PFSK-1 (cell line): ENCODE measurements around the gene HDAC11.

Source experiments
- FOXP2 ChIP-seq: optimal IDR thresholded peaks from 2 replicates; pipeline ENCODE3; 2011; ENCODE audit warnings: borderline replicate concordance, control low read depth, inconsistent platforms; ENCODE audit not compliant: insufficient read depth; ENCODE audit errors: extremely low read length, extremely low read depth
- POLR2AphosphoS5 ChIP-seq: IDR thresholded peaks from 2 replicates; pipeline ENCODE4 v1.6.1; 2012; ENCODE audit warnings: low read depth, mild to moderate bottlenecking, control low read depth, low read length, moderate library complexity
- REST ChIP-seq, 2 experiments: IDR thresholded peaks; 2 replicates each; pipeline versions ENCODE4 v1.6.1 to v1.8.0; 2011 to 2012; ENCODE audit warnings: low read depth in 2 of 2, low read length in 2 of 2, control low read depth in 1 of 2, inconsistent platforms in 1 of 2, mild to moderate bottlenecking in 1 of 2, moderate library complexity in 1 of 2; ENCODE audit not compliant: insufficient read depth in 1 of 2
- SIN3A ChIP-seq: IDR thresholded peaks from 2 replicates; pipeline ENCODE4 v1.6.1; 2012; ENCODE audit warnings: mild to moderate bottlenecking, low read length, moderate library complexity, borderline replicate concordance; ENCODE audit not compliant: insufficient read depth
- TAF1 ChIP-seq: IDR thresholded peaks from 2 replicates; pipeline ENCODE4 v1.6.1; 2012; ENCODE audit warnings: low read length, control low read depth, borderline replicate concordance; ENCODE audit not compliant: insufficient read depth

Gene HDAC11

GRCh38 chr3:13501958-13502790 lies 22.1 kb downstream of the HDAC11 start:
- TF ChIP-seq POLR2AphosphoS5, result no peak

GRCh38 chr3:13502791-13503060 lies 22.6 kb downstream of the HDAC11 start:
- no peak for TF ChIP-seq REST (IDR thresholded peaks at IDR 0.05; ENCODE audit: insufficient read depth in 1 of 2, low read depth in 2 of 2, low read length in 2 of 2)

- TF ChIP-seq TAF1, result no peak
- TF ChIP-seq POLR2AphosphoS5, result no peak
- no peak for TF ChIP-seq FOXP2
- TF ChIP-seq REST (IDR thresholded peaks at IDR 0.05; ENCODE audit: insufficient read depth in 1 of 2, low read depth in 2 of 2, low read length in 2 of 2), result no peak
- no peak for TF ChIP-seq SIN3A
Measured at GRCh38 chr3:13504161-13504831, 24.2 kb downstream of the HDAC11 start.

- TF ChIP-seq REST (IDR thresholded peaks at IDR 0.05; ENCODE audit: insufficient read depth in 1 of 2, low read depth in 2 of 2, low read length in 2 of 2), result no peak
- TF ChIP-seq SIN3A, result no peak
- no peak for TF ChIP-seq FOXP2
- TF ChIP-seq POLR2AphosphoS5, result no peak
- TF ChIP-seq TAF1, result no peak
Measured at GRCh38 chr3:13505147-13506130, 25.3 kb downstream of the HDAC11 start.

- TF ChIP-seq TAF1, result no peak
- no peak for TF ChIP-seq FOXP2
- no peak for TF ChIP-seq SIN3A
- TF ChIP-seq REST (IDR thresholded peaks at IDR 0.05; ENCODE audit: insufficient read depth in 1 of 2, low read depth in 2 of 2, low read length in 2 of 2), result no peak
- no peak for TF ChIP-seq POLR2AphosphoS5
Measured at GRCh38 chr3:13506239-13506638, 26.1 kb downstream of the HDAC11 start.
